GM12801 (cell line): ENCODE results near the gene TMEM151A.

ENCODE experiments used
- CTCF ChIP-seq: IDR thresholded peaks from one replicate; pipeline ENCODE4 v1.5.1; 2011; ENCODE audit warnings: control low read depth; ENCODE audit not compliant: insufficient read length; ENCODE audit errors: extremely low read depth

Gene TMEM151A

GRCh38 chr11:66339162-66339675, 47.5 kb downstream of the TMEM151A start:
- no peak for TF ChIP-seq CTCF

GRCh38 chr11:66339686-66340483, 48.2 kb downstream of the TMEM151A start:
- TF ChIP-seq CTCF = no peak

GRCh38 chr11:66340596-66341501, 49.2 kb downstream of the TMEM151A start:
- TF ChIP-seq CTCF = no peak

GRCh38 chr11:66341502-66342126, 49.9 kb downstream of the TMEM151A start:
- no peak for TF ChIP-seq CTCF

GRCh38 chr11:66343176-66343575, 51.5 kb downstream of the TMEM151A start:
- TF ChIP-seq CTCF = no peak

GRCh38 chr11:66344550-66345315, 53.0 kb downstream of the TMEM151A start, which contains the start of gene BRMS1:
Gene BRMS1, minus strand, starts transcription at chr11:66345104. Its CDS starts 2,870 bp downstream, at chr11:66342234.
- TF ChIP-seq CTCF = no peak
